PC-3 (cell line): Measurements from ENCODE around the gene LEPR. TPM values are rescaled to one million over a fixed set of nuclear protein-coding genes. Genes with fewer than 3 reads are reported as not detected.

Experiments used
- ATAC-seq: fragments of 200-7000 bp; cut with Tn5 transposase; 2 replicates; pipeline ENCODE4 v1.9.1; 2020; ENCODE audit warnings: mild to moderate bottlenecking, moderate library complexity
- Bru-seq: library from RNA; stranded (reverse); fragments of 400-500 nt; gene quantifications from one replicate; lab custom pipeline; 2021; lab: Mats Ljungman, UMichigan
- BruChase-seq, 2 experiments: library from RNA; stranded (reverse); fragments of 400-500 nt; gene quantifications; one replicate each; lab custom pipeline; 2021; lab: Mats Ljungman, UMichigan
- BruUV-seq: library from RNA; stranded (reverse); fragments of 400-500 nt; replicated peaks from 2 replicates; lab custom pipeline; 2021; lab: Mats Ljungman, UMichigan
- CTCF ChIA-PET: fragments of 300-600 bp; sonication (Branson Sonifier 250); formaldehyde crosslinking; loops from one replicate; lab custom pipeline; 2022; ENCODE audit warnings: antibody characterized with exemption; lab: Charles Lee
- POLR2A ChIA-PET: fragments of 300-600 bp; sonication (Branson Sonifier 250); formaldehyde crosslinking; loops from one replicate; lab custom pipeline; 2022; ENCODE audit warnings: antibody characterized with exemption; ENCODE audit not compliant: unreplicated experiment; lab: Charles Lee
- DNase-seq: peaks from one replicate; pipeline ENCODE4 v3.0.0-alpha.2; 2015
- H2AFZ ChIP-seq: fragments of 300-600 bp; sonication (generic); 2 replicates; pipeline ENCODE4 v1.6.0; 2016; ENCODE audit warnings: antibody characterized with exemption, low read length
- H3F3A ChIP-seq: fragments of 300-600 bp; sonication (generic); one replicate; pipeline ENCODE4 v1.6.0; 2017; ENCODE audit warnings: antibody characterized with exemption, low read length, control low read depth, mild to moderate bottlenecking; ENCODE audit not compliant: unreplicated experiment
- H3K27ac ChIP-seq: fragments of 300-600 bp; sonication (generic); 2 replicates; pipeline ENCODE4 v1.5.1; 2016; ENCODE audit warnings: mild to moderate bottlenecking, low read length
- H3K27me3 ChIP-seq: fragments of 300-600 bp; sonication (generic); 2 replicates; pipeline ENCODE4 v1.6.1; 2016; ENCODE audit warnings: low read length, mixed read lengths
- H3K36me3 ChIP-seq: fragments of 300-600 bp; sonication (generic); 2 replicates; pipeline ENCODE4 v1.6.1; 2016; ENCODE audit warnings: low read depth, mixed run types, low read length, mixed read lengths
- H3K4me1 ChIP-seq: fragments of 300-600 bp; sonication (generic); 2 replicates; pipeline ENCODE4 v1.5.1; 2016; ENCODE audit warnings: low read length; ENCODE audit not compliant: insufficient read depth
- H3K4me2 ChIP-seq: fragments of 300-600 bp; sonication (generic); 2 replicates; pipeline ENCODE4 v1.6.0; 2016; ENCODE audit warnings: low read length
- H3K4me3 ChIP-seq: fragments of 300-600 bp; sonication (generic); 2 replicates; pipeline ENCODE4 v1.5.1; 2016; ENCODE audit warnings: mild to moderate bottlenecking, low read length, mixed read lengths
- H3K79me2 ChIP-seq: fragments of 300-600 bp; sonication (generic); 2 replicates; pipeline ENCODE4 v1.6.1; 2017; ENCODE audit warnings: low read length, mixed read lengths
- H3K9ac ChIP-seq: fragments of 300-600 bp; sonication (generic); 2 replicates; pipeline ENCODE4 v1.6.0; 2016; ENCODE audit warnings: mild to moderate bottlenecking, low read length
- H3K9me2 ChIP-seq: fragments of 300-600 bp; sonication (generic); replicated peaks from 2 replicates; pipeline ENCODE4 v1.6.1; 2016; ENCODE audit warnings: mixed run types, low read length, mixed read lengths
- H3K9me3 ChIP-seq: fragments of 300-600 bp; sonication (generic); 2 replicates; pipeline ENCODE4 v1.6.1; 2016; ENCODE audit warnings: low read length, mixed read lengths
- H4K20me1 ChIP-seq: fragments of 300-600 bp; sonication (generic); 2 replicates; pipeline ENCODE4 v1.6.1; 2016; ENCODE audit warnings: low read length, mixed read lengths
- EZH2 ChIP-seq: fragments of 300-600 bp; sonication (generic); IDR thresholded peaks from one replicate; pipeline ENCODE4 v1.6.1; 2017; ENCODE audit warnings: antibody characterized with exemption, mild to moderate bottlenecking, low read length; ENCODE audit not compliant: unreplicated experiment
- EZH2phosphoT487 ChIP-seq: fragments of 300-600 bp; sonication (generic); IDR thresholded peaks from 2 replicates; pipeline ENCODE4 v1.6.1; 2018; ENCODE audit warnings: mild to moderate bottlenecking, antibody characterized with exemption, low read length, borderline replicate concordance
- intact Hi-C: fragments of 100-400 bp; cut with micrococcal nuclease; formaldehyde crosslinking; loops from 2 replicates; pipeline ENCODE4 v1.9.0; 2023
- long read RNA-seq: library from polyadenylated mRNA; unstranded; transcript quantifications from one replicate; pipeline ENCODE4 v2.0.0, GENCODE V29; 2021; ENCODE audit not compliant: unreplicated experiment
- total RNA-seq: library from RNA; depleted of rRNA; stranded (reverse); fragments of >200 nt; gene quantifications from 2 replicates; pipeline ENCODE4 v1.2.3, GENCODE V29; 2014; rRNA removed
- TF ChIP-seq, protein P1 (sequence below): fragments of 300-600 bp; sonication (generic); conservative IDR thresholded peaks from 2 replicates; pipeline ENCODE4 v1.5.1; 2017; ENCODE audit warnings: antibody characterized with exemption, low read depth, mild to moderate bottlenecking, low read length

The LEPR gene, protein sequence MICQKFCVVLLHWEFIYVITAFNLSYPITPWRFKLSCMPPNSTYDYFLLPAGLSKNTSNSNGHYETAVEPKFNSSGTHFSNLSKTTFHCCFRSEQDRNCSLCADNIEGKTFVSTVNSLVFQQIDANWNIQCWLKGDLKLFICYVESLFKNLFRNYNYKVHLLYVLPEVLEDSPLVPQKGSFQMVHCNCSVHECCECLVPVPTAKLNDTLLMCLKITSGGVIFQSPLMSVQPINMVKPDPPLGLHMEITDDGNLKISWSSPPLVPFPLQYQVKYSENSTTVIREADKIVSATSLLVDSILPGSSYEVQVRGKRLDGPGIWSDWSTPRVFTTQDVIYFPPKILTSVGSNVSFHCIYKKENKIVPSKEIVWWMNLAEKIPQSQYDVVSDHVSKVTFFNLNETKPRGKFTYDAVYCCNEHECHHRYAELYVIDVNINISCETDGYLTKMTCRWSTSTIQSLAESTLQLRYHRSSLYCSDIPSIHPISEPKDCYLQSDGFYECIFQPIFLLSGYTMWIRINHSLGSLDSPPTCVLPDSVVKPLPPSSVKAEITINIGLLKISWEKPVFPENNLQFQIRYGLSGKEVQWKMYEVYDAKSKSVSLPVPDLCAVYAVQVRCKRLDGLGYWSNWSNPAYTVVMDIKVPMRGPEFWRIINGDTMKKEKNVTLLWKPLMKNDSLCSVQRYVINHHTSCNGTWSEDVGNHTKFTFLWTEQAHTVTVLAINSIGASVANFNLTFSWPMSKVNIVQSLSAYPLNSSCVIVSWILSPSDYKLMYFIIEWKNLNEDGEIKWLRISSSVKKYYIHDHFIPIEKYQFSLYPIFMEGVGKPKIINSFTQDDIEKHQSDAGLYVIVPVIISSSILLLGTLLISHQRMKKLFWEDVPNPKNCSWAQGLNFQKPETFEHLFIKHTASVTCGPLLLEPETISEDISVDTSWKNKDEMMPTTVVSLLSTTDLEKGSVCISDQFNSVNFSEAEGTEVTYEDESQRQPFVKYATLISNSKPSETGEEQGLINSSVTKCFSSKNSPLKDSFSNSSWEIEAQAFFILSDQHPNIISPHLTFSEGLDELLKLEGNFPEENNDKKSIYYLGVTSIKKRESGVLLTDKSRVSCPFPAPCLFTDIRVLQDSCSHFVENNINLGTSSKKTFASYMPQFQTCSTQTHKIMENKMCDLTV
- total RNA-seq = 0.46 TPM in 1 of 2 replicates, not detected in the other
- percentile 27 among the genes with signal in this experiment for Bru-seq, nascent RNA
- BruChase-seq, experiment 1, labeled RNA remaining after a 6-hour chase = percentile 42 among the genes with signal in this experiment
- percentile 57 among the genes with signal in this experiment for BruChase-seq, experiment 2, labeled RNA remaining after a 2-hour chase
- long read RNA-seq, partial matches to known transcripts = 0 of 25 reads
- long read RNA-seq, other reads (novel, unspliced or antisense) = 25 of 25 reads

DNA sequence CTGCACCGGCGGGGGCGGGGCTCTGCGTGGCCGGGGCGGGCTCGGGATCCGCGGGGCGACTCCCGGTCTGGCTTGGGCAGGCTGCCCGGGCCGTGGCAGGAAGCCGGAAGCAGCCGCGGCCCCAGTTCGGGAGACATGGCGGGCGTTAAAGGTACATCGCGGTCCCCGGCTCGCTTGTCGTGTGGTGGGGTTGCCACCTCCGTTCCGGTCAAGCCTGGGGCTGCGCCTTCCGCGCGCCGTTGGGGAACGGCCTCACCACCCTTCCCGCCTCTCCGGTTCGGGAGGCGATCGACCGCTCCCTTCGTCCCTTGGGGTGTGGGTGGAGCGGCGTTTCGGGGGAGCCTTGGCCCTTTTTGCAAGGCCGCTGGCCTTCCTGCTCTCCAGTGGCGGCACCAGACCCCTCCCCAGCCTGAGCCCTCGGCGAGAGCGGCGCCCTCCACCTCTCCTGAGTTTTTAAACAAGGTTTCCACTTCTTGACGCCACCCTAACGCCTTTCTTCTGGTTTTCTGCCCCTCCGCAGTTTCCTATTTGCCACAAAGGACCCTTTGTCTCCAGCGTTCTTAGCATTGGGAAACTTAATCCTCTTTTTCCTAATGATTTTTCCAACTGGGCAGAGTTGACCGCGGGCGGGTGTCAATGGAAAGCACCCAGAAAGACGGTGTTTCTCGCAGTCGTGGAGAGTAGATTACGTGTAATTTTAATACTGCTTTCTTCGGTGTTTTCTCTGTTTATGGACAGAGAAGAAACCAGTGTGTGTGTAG is at the start of gene LEPR, which contains the start of gene LEPROT:
TSS of gene LEPR (plus strand) at position 79 of the 761 bp plus-strand sequence. CDS start 144,898 bp downstream, outside the sequence.
TSS of gene LEPROT (plus strand) at position 79 of the 761 bp plus-strand sequence. CDS start at position 136, 57 bp downstream.
- H3K9me3 ChIP-seq = no peaks in the 10 kb centered on the region

DNA sequence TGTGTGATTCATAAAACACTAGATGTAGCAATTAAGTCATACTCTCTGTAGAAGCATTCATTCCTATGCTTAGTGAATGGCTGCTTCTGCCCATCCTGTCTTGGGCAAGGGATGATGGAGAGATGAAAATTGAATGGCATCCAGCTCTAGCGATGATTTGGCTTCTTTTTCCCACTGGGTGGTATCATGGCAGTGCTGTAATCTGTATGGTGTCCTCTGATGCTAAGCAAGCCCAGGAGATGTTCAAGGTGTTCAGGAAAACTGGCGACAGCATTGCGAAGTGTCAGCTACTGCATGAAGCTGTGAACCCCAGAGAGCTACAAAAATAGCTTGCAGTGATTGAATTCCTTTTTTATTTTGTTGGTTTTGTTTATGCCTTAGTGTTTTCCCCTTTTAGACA is 48.9 kb upstream of the LEPR start:
- ATAC-seq = no peak
- no TSS peak for BruUV-seq
- no peaks in the 10 kb centered on the region for H3F3A ChIP-seq
- ChIA-PET CTCF (no interaction called here), POLR2A (no interaction called here)
- no peaks in the 10 kb centered on the region for H3K9me3 ChIP-seq
- H3K79me2 ChIP-seq = no peaks in the 10 kb centered on the region
- intact Hi-C loops = no loop called here
- H2AFZ ChIP-seq = no peak overlapping the region
- TF ChIP-seq, protein P1, sequence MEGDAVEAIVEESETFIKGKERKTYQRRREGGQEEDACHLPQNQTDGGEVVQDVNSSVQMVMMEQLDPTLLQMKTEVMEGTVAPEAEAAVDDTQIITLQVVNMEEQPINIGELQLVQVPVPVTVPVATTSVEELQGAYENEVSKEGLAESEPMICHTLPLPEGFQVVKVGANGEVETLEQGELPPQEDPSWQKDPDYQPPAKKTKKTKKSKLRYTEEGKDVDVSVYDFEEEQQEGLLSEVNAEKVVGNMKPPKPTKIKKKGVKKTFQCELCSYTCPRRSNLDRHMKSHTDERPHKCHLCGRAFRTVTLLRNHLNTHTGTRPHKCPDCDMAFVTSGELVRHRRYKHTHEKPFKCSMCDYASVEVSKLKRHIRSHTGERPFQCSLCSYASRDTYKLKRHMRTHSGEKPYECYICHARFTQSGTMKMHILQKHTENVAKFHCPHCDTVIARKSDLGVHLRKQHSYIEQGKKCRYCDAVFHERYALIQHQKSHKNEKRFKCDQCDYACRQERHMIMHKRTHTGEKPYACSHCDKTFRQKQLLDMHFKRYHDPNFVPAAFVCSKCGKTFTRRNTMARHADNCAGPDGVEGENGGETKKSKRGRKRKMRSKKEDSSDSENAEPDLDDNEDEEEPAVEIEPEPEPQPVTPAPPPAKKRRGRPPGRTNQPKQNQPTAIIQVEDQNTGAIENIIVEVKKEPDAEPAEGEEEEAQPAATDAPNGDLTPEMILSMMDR = no peak
- no peak for TF ChIP-seq EZH2phosphoT487
- no peak for TF ChIP-seq EZH2
- no peak overlapping the region for H3K27ac ChIP-seq
- no peak for DNase-seq
- no peak overlapping the region for H3K4me3 ChIP-seq
- H3K9me2 ChIP-seq = no peaks in the 10 kb centered on the region
- H3K9ac ChIP-seq = no peak overlapping the region
- H3K36me3 ChIP-seq = no peaks in the 10 kb centered on the region
- H3K27me3 ChIP-seq = no peaks in the 10 kb centered on the region
- no peaks in the 10 kb centered on the region for H4K20me1 ChIP-seq
- peaks cover 6% of the 10 kb centered on the region for H3K4me1 ChIP-seq
- H3K4me2 ChIP-seq = no peak overlapping the region

More for the DNA sequence above, at the start of gene LEPR, which contains the start of gene LEPROT:
- peak; percentile 45 for DNase-seq
- no peak for TF ChIP-seq EZH2
- TF ChIP-seq, protein P1 = no peak
- TF ChIP-seq EZH2phosphoT487 = no peak
- H3K79me2 ChIP-seq = peaks cover 43% of the 10 kb centered on the region
- peak within 1 kb of the TSS; percentile 83 for H3K27ac ChIP-seq
- H3K27me3 ChIP-seq = no peaks in the 10 kb centered on the region
- H3K4me1 ChIP-seq = peaks cover 62% of the 10 kb centered on the region
- intact Hi-C loops = loop anchor here (2.0 to 10.0 kb wide), 4 partner anchors 166 to 1512 kb away; partner anchors contain the start of gene RAVER2
- peak within 1 kb of the TSS; percentile 86 for H3K4me3 ChIP-seq
- no TSS peak for BruUV-seq
- H3K9me2 ChIP-seq = no peaks in the 10 kb centered on the region
- no peaks in the 10 kb centered on the region for H3K36me3 ChIP-seq
- peak within 1 kb of the TSS; percentile 92 for H3K9ac ChIP-seq
- H3K4me2 ChIP-seq = peak within 1 kb of the TSS; percentile 97
- H2AFZ ChIP-seq = peak within 1 kb of the TSS; percentile 90
- ChIA-PET CTCF (interaction anchor here (0.7 to 1.3 kb wide), 3 partner anchors 39 to 238 kb away, joined by 3 to 7 read pairs (median 3); no protein-coding TSS in a partner anchor), POLR2A (interaction anchor here (0.7 kb wide), 1 partner anchor 127 kb away, joined by 3 read pairs; no protein-coding TSS in a partner anchor)
- no peak for ATAC-seq
- H3F3A ChIP-seq = no peaks in the 10 kb centered on the region
- no peaks in the 10 kb centered on the region for H4K20me1 ChIP-seq
